ENCODE measurements around the gene TGM5. TPM values are rescaled to one million over a fixed set of nuclear protein-coding genes. Genes with fewer than 3 reads are reported as not detected.
"Not testable (repeated sequence)": the region's sequence is repeated elsewhere in the genome, so short reads cannot be mapped to it uniquely, and the experiment has no call there.

The TGM5 gene
- total RNA-seq, 2 donors from 2014 or later, result not detected

GRCh38 chr15:43277231-43277823 lies 10.6 kb upstream of the TGM5 start:
- intact Hi-C loops (cut with DNase I), result no loop called here
- DNase-seq (no peak), ATAC-seq (no peak)

- ATAC-seq, result no peak
Observed at GRCh38 chr15:43276563-43277200, 10.0 kb upstream of the TGM5 start.

GRCh38 chr15:43275740-43276562 lies 9.2 kb upstream of the TGM5 start:
- ATAC-seq (peak in 1 of 2 donors; percentile 31), DNase-seq (no peak)
- intact Hi-C loops (cut with DNase I), result no loop called here

More at GRCh38 chr15:43276563-43277200, 10.0 kb upstream of the TGM5 start:
- intact Hi-C loops (cut with DNase I), result no loop called here
- DNase-seq, result no peak

GRCh38 chr15:43274136-43274535 lies 7.4 kb upstream of the TGM5 start:
- intact Hi-C loops (cut with DNase I), result no loop called here
- ATAC-seq (peak; percentile 94 to 96), DNase-seq (peak; percentile 68)

- ATAC-seq (no peak), DNase-seq (no peak)
- intact Hi-C loops (cut with DNase I), result no loop called here
Observed at GRCh38 chr15:43273243-43273642, 6.5 kb upstream of the TGM5 start.

GRCh38 chr15:43271908-43272307 lies 5.2 kb upstream of the TGM5 start:
- DNase-seq; ATAC-seq; intact Hi-C loops (cut with DNase I): not testable (repeated sequence)

GRCh38 chr15:43270676-43271306 lies 4.1 kb upstream of the TGM5 start:
- DNase-seq, result no peak
- intact Hi-C loops (cut with DNase I), result no loop called here
- ATAC-seq, result no peak

GRCh38 chr15:43270113-43270665 lies 3.5 kb upstream of the TGM5 start:
- ATAC-seq (no peak), DNase-seq (no peak)
- intact Hi-C loops (cut with DNase I), result no loop called here

GRCh38 chr15:43268111-43269105 lies 1.7 kb upstream of the TGM5 start:
- no peak for DNase-seq
- peak; percentile 24 to 34 for ATAC-seq
- intact Hi-C loops (cut with DNase I), result no loop called here

GRCh38 chr15:43267439-43267838 lies 711 bp upstream of the TGM5 start:
- intact Hi-C loops (cut with DNase I), result no loop called here
- no peak for ATAC-seq
- DNase-seq, result no peak

- ATAC-seq (no peak), DNase-seq (no peak)
- intact Hi-C loops (cut with DNase I), result no loop called here
Observed at GRCh38 chr15:43266386-43266785, 342 bp downstream of the TGM5 start.

- no peak for DNase-seq
- ATAC-seq, result no peak
- intact Hi-C loops (cut with DNase I), result no loop called here
Observed at GRCh38 chr15:43260011-43260615, 6.6 kb downstream of the TGM5 start.

- intact Hi-C loops (cut with DNase I), result no loop called here
- ATAC-seq (no peak), DNase-seq (no peak)
Observed at GRCh38 chr15:43258781-43259180, 7.9 kb downstream of the TGM5 start.

GRCh38 chr15:43256341-43256740 lies 10.4 kb downstream of the TGM5 start:
- no peak for ATAC-seq

GRCh38 chr15:43255376-43255775 lies 11.4 kb downstream of the TGM5 start:
- DNase-seq (no peak), ATAC-seq (no peak)
- intact Hi-C loops (cut with DNase I), result no loop called here

More at GRCh38 chr15:43256341-43256740, 10.4 kb downstream of the TGM5 start:
- intact Hi-C loops (cut with DNase I), result no loop called here
- no peak for DNase-seq

GRCh38 chr15:43253431-43254403 lies 13.0 kb downstream of the TGM5 start:
- ATAC-seq (peak; percentile 53 to 93), DNase-seq (peak; percentile 55)
- intact Hi-C loops (cut with DNase I), result no loop called here

GRCh38 chr15:43251871-43252250 lies 14.9 kb downstream of the TGM5 start:
- intact Hi-C loops (cut with DNase I), result no loop called here
- no peak for DNase-seq
- no peak for ATAC-seq

All from left cardiac atrium (tissue), 4 donors.